Activated naive CD8-positive, alpha-beta T cell treated with anti-CD3 and anti-CD28 coated beads for 36 hours (primary cell): ENCODE data around the gene EEFSEC. TPM values are rescaled to one million over a fixed set of nuclear protein-coding genes. Genes with fewer than 3 reads are reported as not detected.

Source experiments
- DNase-seq: peaks from one replicate; pipeline ENCODE4 v3.0.0; 2021
- H3K27ac Mint-ChIP-seq: one replicate; pipeline ENCODE4 v1.8.0; 2022; ENCODE audit warnings: mild to moderate bottlenecking, moderate library complexity, mixed read lengths
- H3K27me3 Mint-ChIP-seq: one replicate; pipeline ENCODE4 v1.8.0; 2022; ENCODE audit warnings: mild to moderate bottlenecking, mixed read lengths
- H3K36me3 Mint-ChIP-seq: one replicate; pipeline ENCODE4 v1.8.0; 2021; ENCODE audit warnings: mild to moderate bottlenecking, mixed read lengths
- H3K4me1 Mint-ChIP-seq: one replicate; pipeline ENCODE4 v1.8.0; 2021; ENCODE audit warnings: mixed read lengths
- H3K4me3 Mint-ChIP-seq: one replicate; pipeline ENCODE4 v1.8.0; 2022; ENCODE audit warnings: mild to moderate bottlenecking, moderate library complexity, mixed read lengths
- H3K9me3 Mint-ChIP-seq: one replicate; pipeline ENCODE4 v1.8.0; 2022; ENCODE audit warnings: mixed read lengths
- total RNA-seq, 2 experiments: library from RNA; stranded (reverse); gene quantifications; one replicate each; pipeline ENCODE4 v1.2.3, GENCODE V29; 2021

EEFSEC gene
- total RNA-seq, 2 experiments from 2014 or later = 22.4 to 23.9 TPM

DNA sequence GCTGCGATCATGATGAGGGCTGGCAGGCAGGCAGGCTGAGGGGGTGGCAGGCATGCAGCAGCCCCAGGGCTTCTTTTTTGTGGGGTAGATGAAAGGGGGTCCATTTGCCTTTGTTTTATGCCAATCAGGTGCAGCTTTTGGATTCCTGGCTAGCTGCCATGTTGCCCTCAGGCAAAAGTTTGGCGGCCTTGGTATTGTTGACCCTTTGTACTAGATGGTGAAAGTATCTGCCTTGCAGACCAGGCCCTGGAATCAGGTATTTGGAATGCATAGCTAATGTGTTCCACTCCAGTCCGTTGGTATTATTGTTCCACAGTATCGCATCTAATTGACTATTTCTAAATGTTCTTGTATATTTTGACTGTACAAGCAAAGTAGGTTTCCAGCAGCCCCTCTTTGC lies 35.0 kb downstream of the EEFSEC start:
- DNase-seq = no peak
- H3K36me3 Mint-ChIP-seq = peaks cover 18% of the 10 kb centered on the region
- no peak overlapping the region for H3K4me3 Mint-ChIP-seq
- peaks cover 18% of the 10 kb centered on the region for H3K4me1 Mint-ChIP-seq
- H3K27ac Mint-ChIP-seq = no peak overlapping the region
- no peaks in the 10 kb centered on the region for H3K27me3 Mint-ChIP-seq
- H3K9me3 Mint-ChIP-seq = peaks cover 1% of the 10 kb centered on the region

DNA sequence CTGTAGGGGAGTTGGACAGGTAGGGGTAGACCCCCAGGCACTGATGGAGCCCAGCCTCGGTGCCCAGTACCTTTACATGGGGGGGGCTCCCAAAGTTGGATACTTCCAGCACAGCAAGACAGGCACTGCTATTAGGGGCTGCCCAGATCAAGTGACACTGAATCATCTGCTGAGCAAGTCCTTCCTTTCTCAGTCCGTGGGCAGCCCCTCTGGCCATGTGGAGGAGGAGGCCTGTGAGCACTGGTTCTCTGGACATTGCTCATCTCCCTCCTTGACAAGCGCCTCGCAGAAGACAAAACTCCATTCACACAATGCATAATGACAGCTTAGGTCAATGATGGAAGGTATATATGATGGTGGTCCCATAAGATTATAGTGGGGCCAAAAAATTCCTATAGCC lies 35.7 kb downstream of the EEFSEC start:
- H3K4me3 Mint-ChIP-seq = no peak overlapping the region

GRCh38 chr3:128190501-128190900 lies 37.2 kb downstream of the EEFSEC start:
- no peak overlapping the region for H3K27ac Mint-ChIP-seq
- no peaks in the 10 kb centered on the region for H3K27me3 Mint-ChIP-seq
- no peak overlapping the region for H3K4me3 Mint-ChIP-seq
- H3K4me1 Mint-ChIP-seq = peaks cover 16% of the 10 kb centered on the region
- H3K36me3 Mint-ChIP-seq = peaks cover 5% of the 10 kb centered on the region
- DNase-seq = no peak
- H3K9me3 Mint-ChIP-seq = no peaks in the 10 kb centered on the region

More for the DNA sequence above, 35.7 kb downstream of the EEFSEC start:
- H3K9me3 Mint-ChIP-seq = peaks cover 1% of the 10 kb centered on the region
- no peaks in the 10 kb centered on the region for H3K27me3 Mint-ChIP-seq
- peaks cover 17% of the 10 kb centered on the region for H3K4me1 Mint-ChIP-seq
- no peak overlapping the region for H3K27ac Mint-ChIP-seq
- peaks cover 14% of the 10 kb centered on the region for H3K36me3 Mint-ChIP-seq
- DNase-seq = no peak

DNA sequence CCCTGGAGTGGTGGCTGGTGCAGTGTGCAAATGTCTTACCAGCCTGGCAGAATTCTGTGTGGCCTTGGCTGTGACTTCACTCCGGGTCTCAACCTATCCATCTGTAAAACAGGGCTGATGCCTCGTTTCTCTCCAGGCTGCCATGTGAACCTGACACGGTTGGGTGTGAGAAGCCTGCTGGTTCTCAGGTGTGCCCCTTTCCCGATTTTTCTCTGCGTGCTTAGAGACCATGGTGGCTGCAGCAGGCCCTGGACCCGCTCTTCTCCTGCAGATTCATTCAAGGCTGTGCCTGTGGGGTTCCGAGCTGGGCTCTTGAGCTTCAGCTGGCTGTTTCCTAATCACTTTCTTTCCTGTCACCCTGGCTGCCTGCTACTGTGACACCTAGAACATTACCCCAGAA lies 38.9 kb downstream of the EEFSEC start:
- Mint-ChIP-seq H3K27me3 (no peaks in the 10 kb centered on the region), H3K36me3 (peaks cover 1% of the 10 kb centered on the region), H3K27ac (no peak overlapping the region), H3K9me3 (no peaks in the 10 kb centered on the region), H3K4me1 (peaks cover 13% of the 10 kb centered on the region), H3K4me3 (no peak overlapping the region)
- no peak for DNase-seq

GRCh38 chr3:128193168-128193567 lies 39.9 kb downstream of the EEFSEC start:
- H3K4me1 Mint-ChIP-seq = peaks cover 10% of the 10 kb centered on the region
- no peaks in the 10 kb centered on the region for H3K9me3 Mint-ChIP-seq
- no peak overlapping the region for H3K27ac Mint-ChIP-seq
- H3K27me3 Mint-ChIP-seq = no peaks in the 10 kb centered on the region
- no peak for DNase-seq
- no peak overlapping the region for H3K4me3 Mint-ChIP-seq
- peaks cover 1% of the 10 kb centered on the region for H3K36me3 Mint-ChIP-seq

- Mint-ChIP-seq H3K4me1 (peaks cover 14% of the 10 kb centered on the region), H3K4me3 (no peak overlapping the region), H3K36me3 (no peaks in the 10 kb centered on the region), H3K27ac (no peak overlapping the region), H3K9me3 (no peaks in the 10 kb centered on the region), H3K27me3 (no peaks in the 10 kb centered on the region)
- DNase-seq = no peak
Observed at GRCh38 chr3:128194843-128195242, 41.6 kb downstream of the EEFSEC start.

GRCh38 chr3:128195369-128195768 lies 42.1 kb downstream of the EEFSEC start:
- H3K27ac Mint-ChIP-seq = no peak overlapping the region
- peaks cover 12% of the 10 kb centered on the region for H3K4me1 Mint-ChIP-seq
- no peaks in the 10 kb centered on the region for H3K27me3 Mint-ChIP-seq
- H3K9me3 Mint-ChIP-seq = no peaks in the 10 kb centered on the region
- no peak for DNase-seq
- H3K36me3 Mint-ChIP-seq = no peaks in the 10 kb centered on the region
- H3K4me3 Mint-ChIP-seq = no peak overlapping the region

DNA sequence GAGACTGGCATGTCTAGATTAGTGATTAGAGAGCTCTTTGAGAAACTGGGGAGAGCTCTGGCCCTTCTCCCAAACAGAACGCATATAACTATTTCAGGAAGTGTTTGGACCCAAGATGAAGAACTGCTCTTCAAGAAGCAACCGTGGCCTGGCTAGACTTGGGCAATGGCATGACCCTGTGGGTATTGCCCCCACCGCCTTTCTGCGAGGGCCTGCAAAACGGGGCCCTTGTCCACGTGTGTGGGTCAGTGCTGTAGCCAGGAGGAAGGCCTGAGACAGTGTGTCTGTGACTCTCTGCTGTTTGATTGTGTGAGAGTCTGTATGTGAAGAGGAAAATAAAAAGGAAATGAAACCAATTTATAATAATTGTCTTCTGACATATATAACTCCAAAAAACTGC lies 42.5 kb downstream of the EEFSEC start:
- Mint-ChIP-seq H3K9me3 (no peaks in the 10 kb centered on the region), H3K4me3 (no peak overlapping the region), H3K27me3 (no peaks in the 10 kb centered on the region), H3K36me3 (peaks cover 3% of the 10 kb centered on the region), H3K4me1 (peaks cover 15% of the 10 kb centered on the region), H3K27ac (no peak overlapping the region)
- DNase-seq = no peak

GRCh38 chr3:128196647-128197046 lies 43.4 kb downstream of the EEFSEC start:
- no peaks in the 10 kb centered on the region for H3K9me3 Mint-ChIP-seq
- H3K4me3 Mint-ChIP-seq = no peak overlapping the region
- peaks cover 4% of the 10 kb centered on the region for H3K36me3 Mint-ChIP-seq

GRCh38 chr3:128197855-128198254 lies 44.6 kb downstream of the EEFSEC start:
- H3K27ac Mint-ChIP-seq = no peak overlapping the region

More at GRCh38 chr3:128196647-128197046, 43.4 kb downstream of the EEFSEC start:
- Mint-ChIP-seq H3K27ac (no peak overlapping the region), H3K4me1 (peaks cover 17% of the 10 kb centered on the region), H3K27me3 (no peaks in the 10 kb centered on the region)
- no peak for DNase-seq

GRCh38 chr3:128198313-128198712 lies 45.0 kb downstream of the EEFSEC start:
- Mint-ChIP-seq H3K4me1 (peaks cover 17% of the 10 kb centered on the region), H3K36me3 (peaks cover 12% of the 10 kb centered on the region), H3K27ac (peak overlapping the region; percentile 3)

More at GRCh38 chr3:128197855-128198254, 44.6 kb downstream of the EEFSEC start:
- no peaks in the 10 kb centered on the region for H3K27me3 Mint-ChIP-seq
- peaks cover 8% of the 10 kb centered on the region for H3K36me3 Mint-ChIP-seq
- peaks cover 17% of the 10 kb centered on the region for H3K4me1 Mint-ChIP-seq
- no peak for DNase-seq
- H3K9me3 Mint-ChIP-seq = no peaks in the 10 kb centered on the region
- no peak overlapping the region for H3K4me3 Mint-ChIP-seq

DNA sequence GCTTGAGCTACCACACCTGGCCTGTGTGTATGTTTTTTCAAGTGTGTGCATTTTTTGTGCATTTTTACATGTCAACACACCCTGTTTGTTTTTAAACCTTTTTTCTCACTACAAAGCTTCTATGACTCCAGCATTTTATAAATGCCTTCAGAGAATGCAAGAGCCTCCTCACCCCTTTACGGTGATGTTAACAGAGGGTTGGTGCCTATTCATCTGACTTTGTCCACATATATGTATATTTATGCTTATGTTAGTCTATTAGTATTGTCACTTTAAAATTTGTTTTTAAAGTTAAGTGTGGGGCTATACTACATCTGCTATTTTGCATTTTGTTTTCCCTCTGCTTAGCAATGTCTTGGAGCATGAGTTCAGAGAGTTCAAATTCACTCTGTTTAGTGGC lies 45.8 kb downstream of the EEFSEC start:
- H3K4me1 Mint-ChIP-seq = peaks cover 17% of the 10 kb centered on the region
- no peaks in the 10 kb centered on the region for H3K27me3 Mint-ChIP-seq
- no peaks in the 10 kb centered on the region for H3K9me3 Mint-ChIP-seq
- DNase-seq = no peak
- peaks cover 13% of the 10 kb centered on the region for H3K36me3 Mint-ChIP-seq
- H3K27ac Mint-ChIP-seq = no peak overlapping the region
- no peak overlapping the region for H3K4me3 Mint-ChIP-seq

More at GRCh38 chr3:128198313-128198712, 45.0 kb downstream of the EEFSEC start:
- no peak for DNase-seq
- Mint-ChIP-seq H3K27me3 (no peaks in the 10 kb centered on the region), H3K4me3 (no peak overlapping the region), H3K9me3 (no peaks in the 10 kb centered on the region)

DNA sequence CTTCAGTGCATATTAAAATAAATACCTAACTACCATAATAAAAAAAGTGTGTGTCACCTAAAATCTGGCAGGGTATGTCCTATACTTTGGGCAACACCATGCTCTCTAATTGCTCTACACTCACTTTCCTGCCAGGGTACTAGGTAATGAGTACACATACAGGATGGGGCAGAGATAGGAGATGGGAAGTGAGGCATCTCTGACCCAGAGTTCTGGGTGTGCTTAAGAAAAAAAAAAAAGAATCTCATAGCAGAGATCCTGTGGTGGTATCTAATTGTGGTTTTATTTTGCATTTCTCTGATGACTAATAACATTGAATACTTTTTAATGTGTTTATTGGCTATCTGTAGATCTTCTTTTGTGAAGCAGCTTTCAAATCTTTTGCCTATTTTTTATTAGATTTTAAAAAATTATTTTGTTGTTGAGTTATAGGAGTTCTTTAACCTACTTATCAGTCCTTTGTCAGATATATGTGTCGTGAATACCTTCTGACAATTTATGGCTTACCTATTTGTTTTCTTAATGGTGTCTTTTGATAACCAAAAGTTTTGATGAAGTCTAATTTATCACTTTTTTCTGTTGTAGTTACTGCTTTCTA lies 48.0 kb downstream of the EEFSEC start:
- Mint-ChIP-seq H3K4me3 (no peak overlapping the region), H3K36me3 (peaks cover 13% of the 10 kb centered on the region), H3K27me3 (no peaks in the 10 kb centered on the region), H3K4me1 (peaks cover 19% of the 10 kb centered on the region), H3K9me3 (no peaks in the 10 kb centered on the region), H3K27ac (no peak overlapping the region)
- no peak for DNase-seq

GRCh38 chr3:128203169-128203568 lies 49.9 kb downstream of the EEFSEC start:
- H3K4me1 Mint-ChIP-seq = peaks cover 12% of the 10 kb centered on the region
- DNase-seq = no peak
- H3K27me3 Mint-ChIP-seq = no peaks in the 10 kb centered on the region
- no peaks in the 10 kb centered on the region for H3K9me3 Mint-ChIP-seq
- H3K27ac Mint-ChIP-seq = no peak overlapping the region
- peaks cover 15% of the 10 kb centered on the region for H3K36me3 Mint-ChIP-seq
- H3K4me3 Mint-ChIP-seq = no peak overlapping the region

GRCh38 chr3:128205558-128206145 lies 52.4 kb downstream of the EEFSEC start:
- no peak overlapping the region for H3K4me3 Mint-ChIP-seq
- no peak for DNase-seq
- no peaks in the 10 kb centered on the region for H3K27me3 Mint-ChIP-seq
- H3K36me3 Mint-ChIP-seq = peaks cover 13% of the 10 kb centered on the region
- H3K27ac Mint-ChIP-seq = no peak overlapping the region
- H3K9me3 Mint-ChIP-seq = no peaks in the 10 kb centered on the region
- H3K4me1 Mint-ChIP-seq = peaks cover 8% of the 10 kb centered on the region

DNA sequence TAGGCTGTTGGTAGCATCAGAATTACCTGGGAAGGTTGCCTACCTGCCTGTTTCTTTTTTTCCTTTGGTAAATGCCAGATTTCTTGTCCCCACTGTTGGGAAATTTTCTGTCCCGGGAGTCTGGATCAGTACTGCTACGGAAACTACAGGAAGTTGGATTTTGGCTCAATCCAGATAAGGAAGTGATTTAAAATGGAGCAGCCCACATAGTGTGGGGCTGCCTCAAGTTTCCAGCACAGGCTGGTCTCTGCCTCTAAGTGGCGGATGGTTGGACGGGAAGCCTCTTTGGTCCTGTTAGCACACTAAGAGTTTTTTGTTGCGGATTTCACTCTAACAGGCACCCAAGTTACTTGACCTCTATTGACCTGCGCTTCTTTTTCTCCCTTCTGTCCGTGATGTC lies 54.7 kb downstream of the EEFSEC start:
- Mint-ChIP-seq H3K27me3 (no peaks in the 10 kb centered on the region), H3K27ac (no peak overlapping the region), H3K4me1 (peaks cover 5% of the 10 kb centered on the region), H3K36me3 (peaks cover 7% of the 10 kb centered on the region), H3K4me3 (no peak overlapping the region), H3K9me3 (no peaks in the 10 kb centered on the region)
- DNase-seq = no peak
